Uterus (tissue), 4 donors: ENCODE data around the gene F10. TPM values are rescaled to one million over a fixed set of nuclear protein-coding genes. Genes with fewer than 3 reads are reported as not detected.

Experiments used
- DNase-seq, 2 donors: peaks; one replicate each; pipeline ENCODE4 v3.0.0-alpha.2; 2019 to 2020
- H3K27ac ChIP-seq, 2 donors: fragments of 200-600 bp; sonication (generic); 1 replicate in 1 of 2; 2 replicates in 1 of 2; pipeline ENCODE4 v1.5.1; 2016 to 2018
- H3K27me3 ChIP-seq, 2 donors: fragments of 200-600 bp; sonication (generic); one replicate each; pipeline ENCODE4 v1.5.1; 2018 to 2019; ENCODE audit warnings: control low read depth in 1 of 2
- H3K36me3 ChIP-seq, 2 donors: fragments of 200-600 bp; sonication (generic); one replicate each; pipeline ENCODE4 v1.5.1; 2019; ENCODE audit warnings: control low read depth in 1 of 2
- H3K4me1 ChIP-seq, 2 donors: fragments of 200-600 bp; sonication (generic); one replicate each; pipeline ENCODE4 v1.5.1; 2018 to 2019; ENCODE audit warnings: control low read depth in 1 of 2
- H3K4me3 ChIP-seq, 2 donors: fragments of 200-600 bp; sonication (generic); 1 replicate in 1 of 2; 2 replicates in 1 of 2; pipeline ENCODE4 v1.5.1; 2018 to 2019; ENCODE audit warnings: mild to moderate bottlenecking in 1 of 2
- H3K9me3 ChIP-seq, 2 donors: fragments of 200-600 bp; sonication (generic); one replicate each; pipeline ENCODE4 v1.5.1; 2019; ENCODE audit warnings: control low read depth in 1 of 2
- CTCF ChIP-seq, 4 experiments: fragments of 200-600 bp in 2 of 4; fragments of 450-650 bp in 2 of 4; sonication (generic) in 2 of 4; IDR thresholded peaks; one replicate each; pipeline ENCODE4 v1.5.1; 2016 to 2019; ENCODE audit warnings: antibody characterized with exemption in 4 of 4, mild to moderate bottlenecking in 2 of 4, moderate library complexity in 1 of 4
- POLR2A ChIP-seq, 2 donors: fragments of 450-650 bp; IDR thresholded peaks; one replicate each; pipeline ENCODE4 v1.6.1; 2016; ENCODE audit warnings: antibody characterized with exemption in 2 of 2, mild to moderate bottlenecking in 1 of 2, moderate library complexity in 1 of 2
- intact Hi-C: fragments of 100-400 bp; cut with DNase I; formaldehyde crosslinking; loops from one replicate; pipeline ENCODE4 v1.15.1; 2023; ENCODE audit warnings: low total_unique reads
- total RNA-seq, 4 donors: library from RNA; depleted of rRNA in 3 of 4; stranded (reverse); fragments of >200 nt in 3 of 4; gene quantifications; one replicate each; pipeline versions ENCODE4 v1.1.0 to v1.2.4, GENCODE V29; 2014 to 2023
- donor health status: DM: yes; HTN: yes; CAD: no.

Gene F10
- total RNA-seq, 4 donors from 2014 or later, result 6.8 to 56.8 (median 12.1) TPM

DNA sequence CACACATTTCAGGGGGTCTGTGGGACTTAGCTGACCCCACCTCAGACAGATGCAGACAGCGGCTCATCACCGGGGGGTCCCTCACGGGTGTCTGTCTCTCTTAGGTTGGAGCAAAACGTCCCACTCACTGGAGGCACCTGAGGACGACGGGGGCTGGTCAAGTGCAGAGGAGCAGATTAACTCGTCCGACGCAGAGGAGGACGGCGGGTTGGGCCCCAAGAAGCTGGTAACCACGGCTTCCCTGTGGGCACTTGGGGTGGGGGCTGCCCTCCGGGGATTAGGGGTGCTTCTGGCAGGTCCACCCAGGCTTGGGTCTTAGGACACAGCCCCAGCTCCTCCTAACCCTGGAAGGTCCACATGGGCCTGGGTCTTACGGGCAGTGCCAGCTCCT lies 28.2 kb upstream of the F10 start:
- no peak overlapping the region for H3K27ac ChIP-seq
- no peaks in the 10 kb centered on the region for H3K9me3 ChIP-seq
- intact Hi-C loops, result no loop called here
- no peaks in the 10 kb centered on the region for H3K36me3 ChIP-seq
- H3K4me1 ChIP-seq, result no peaks in the 10 kb centered on the region
- TF ChIP-seq CTCF (IDR thresholded peaks at IDR 0.05) (no peak), POLR2A (IDR thresholded peaks at IDR 0.05) (no peak)
- no peaks in the 10 kb centered on the region for H3K27me3 ChIP-seq
- DNase-seq, result no peak
- H3K4me3 ChIP-seq, result no peak overlapping the region

DNA sequence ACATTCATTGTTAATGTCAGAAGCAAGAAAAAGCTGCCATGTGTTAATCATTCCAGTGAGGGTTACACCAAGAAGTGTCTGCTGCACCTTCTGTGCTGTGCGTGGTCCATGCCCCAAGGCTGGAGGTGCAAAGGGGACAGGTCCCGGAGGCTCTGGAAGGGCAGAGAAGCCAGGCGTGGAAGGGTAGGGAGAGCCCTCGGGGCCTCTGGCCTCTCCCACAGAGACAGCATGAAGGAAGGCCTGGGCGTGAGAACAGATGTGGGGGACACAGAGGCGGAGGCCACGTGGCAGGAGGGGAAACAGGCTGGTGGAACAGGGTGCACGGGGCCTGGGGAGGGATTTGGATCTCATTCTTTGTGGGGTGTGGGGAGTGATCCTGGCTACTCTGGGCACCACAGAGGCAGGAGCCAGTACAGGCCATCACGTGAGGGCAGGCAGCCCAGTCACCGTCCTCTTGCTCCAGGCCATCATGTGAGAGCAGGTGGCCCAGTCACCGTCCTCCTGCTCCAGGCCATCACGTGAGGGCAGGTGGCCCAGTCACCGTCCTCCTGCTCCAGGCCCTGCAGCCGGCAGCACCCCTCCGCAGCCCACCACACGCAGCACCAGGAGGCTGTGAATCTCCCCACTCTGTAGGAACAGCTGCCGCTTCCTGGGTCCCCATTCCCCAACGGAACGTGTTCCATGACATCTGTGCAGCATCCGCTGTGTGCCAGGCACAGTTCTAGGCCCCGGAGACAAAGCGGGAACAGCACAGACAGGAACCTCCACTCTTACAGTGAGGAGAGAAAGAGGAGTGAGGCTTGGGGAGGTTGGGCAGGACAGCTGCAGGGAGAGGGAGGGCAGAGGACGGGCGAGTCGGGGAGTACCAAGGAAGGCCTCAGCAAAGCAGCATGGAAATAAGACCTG lies 27.2 kb upstream of the F10 start:
- no peak for DNase-seq
- Histone ChIP-seq H3K27ac (no peak overlapping the region), H3K36me3 (no peaks in the 10 kb centered on the region), H3K9me3 (no peaks in the 10 kb centered on the region), H3K27me3 (no peaks in the 10 kb centered on the region), H3K4me1 (no peaks in the 10 kb centered on the region), H3K4me3 (no peak overlapping the region)
- intact Hi-C loops, result no loop called here
- no peak for TF ChIP-seq POLR2A (IDR thresholded peaks at IDR 0.05)
- TF ChIP-seq CTCF (IDR thresholded peaks at IDR 0.05), result no peak

DNA sequence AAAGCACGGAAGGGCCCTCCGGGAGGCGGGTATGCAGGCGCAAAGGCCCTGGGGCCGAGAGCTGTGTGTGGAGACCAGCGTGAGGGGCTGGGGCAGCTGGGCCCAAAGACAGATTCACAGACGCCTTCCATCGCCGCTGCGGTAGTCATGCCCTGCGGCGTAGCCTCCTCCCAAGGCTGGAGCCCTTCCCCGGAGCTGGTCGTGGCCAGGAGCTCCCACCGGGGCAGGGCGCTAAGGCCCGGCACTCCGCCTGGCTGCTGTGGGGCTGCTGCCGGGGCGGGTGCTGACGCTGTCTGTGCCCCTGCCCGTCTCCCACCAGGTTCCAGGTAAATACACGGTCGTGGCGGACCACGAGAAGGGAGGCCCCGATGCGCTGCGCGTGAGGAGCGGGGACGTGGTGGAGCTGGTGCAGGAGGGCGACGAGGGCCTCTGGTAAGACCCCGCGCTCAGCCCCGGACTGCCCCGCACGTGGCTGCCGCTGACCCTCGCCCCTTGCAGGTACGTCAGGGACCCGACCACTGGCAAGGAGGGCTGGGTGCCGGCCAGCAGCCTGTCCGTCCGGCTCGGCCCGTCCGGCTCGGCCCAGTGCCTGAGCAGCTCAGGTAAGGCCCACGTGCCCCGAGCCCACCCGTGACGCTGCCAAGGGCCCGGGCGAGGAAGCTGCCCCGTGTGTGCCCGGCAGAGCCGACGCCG lies 26.4 kb upstream of the F10 start:
- intact Hi-C loops, result no loop called here
- Histone ChIP-seq H3K4me3 (no peak overlapping the region), H3K27ac (no peak overlapping the region), H3K27me3 (no peaks in the 10 kb centered on the region), H3K4me1 (no peaks in the 10 kb centered on the region), H3K9me3 (no peaks in the 10 kb centered on the region), H3K36me3 (no peaks in the 10 kb centered on the region)
- TF ChIP-seq CTCF (IDR thresholded peaks at IDR 0.05) (no peak), POLR2A (IDR thresholded peaks at IDR 0.05) (no peak)
- DNase-seq, result no peak

GRCh38 chr13:113096745-113097305 lies 25.8 kb upstream of the F10 start:
- TF ChIP-seq CTCF (IDR thresholded peaks at IDR 0.05) (no peak), POLR2A (IDR thresholded peaks at IDR 0.05) (no peak)
- no peaks in the 10 kb centered on the region for H3K36me3 ChIP-seq
- no peaks in the 10 kb centered on the region for H3K9me3 ChIP-seq
- H3K4me3 ChIP-seq, result no peak overlapping the region
- no peak overlapping the region for H3K27ac ChIP-seq
- no peak for DNase-seq
- no peaks in the 10 kb centered on the region for H3K27me3 ChIP-seq
- intact Hi-C loops, result no loop called here
- H3K4me1 ChIP-seq, result no peaks in the 10 kb centered on the region

DNA sequence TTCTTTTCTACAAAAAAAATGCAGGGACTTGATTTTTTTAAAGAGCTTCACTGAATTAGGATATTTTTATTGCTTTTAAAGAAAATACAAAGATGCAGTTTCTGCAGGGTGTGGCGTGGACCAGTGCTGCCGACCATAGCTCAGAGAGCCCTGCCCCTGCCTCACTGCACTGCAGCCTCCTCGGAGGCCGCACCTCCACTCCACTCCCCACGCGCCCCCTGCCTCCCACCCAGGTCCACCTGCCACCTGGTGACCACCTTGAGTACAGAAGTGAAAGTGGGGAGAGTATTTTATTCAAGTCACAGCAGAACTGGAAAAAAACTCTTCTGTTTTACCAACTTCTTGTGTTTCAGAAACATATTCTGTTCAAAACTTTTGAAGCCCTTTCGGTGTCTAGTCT lies 24.9 kb upstream of the F10 start:
- H3K4me1 ChIP-seq, result no peaks in the 10 kb centered on the region
- H3K27me3 ChIP-seq, result no peaks in the 10 kb centered on the region
- H3K4me3 ChIP-seq, result no peak overlapping the region
- no peaks in the 10 kb centered on the region for H3K36me3 ChIP-seq
- intact Hi-C loops, result no loop called here
- DNase-seq, result no peak
- no peak overlapping the region for H3K27ac ChIP-seq
- TF ChIP-seq CTCF (IDR thresholded peaks at IDR 0.05), result no peak
- TF ChIP-seq POLR2A (IDR thresholded peaks at IDR 0.05), result no peak
- no peaks in the 10 kb centered on the region for H3K9me3 ChIP-seq
